Right cardiac atrium (tissue), 5 donors: ENCODE measurements around the gene GPC6. TPM values are rescaled to one million over a fixed set of nuclear protein-coding genes. Genes with fewer than 3 reads are reported as not detected.
"Not testable (repeated sequence)": the region's sequence is repeated elsewhere in the genome, so short reads cannot be mapped to it uniquely, and the experiment has no call there.

Source experiments
- ATAC-seq, 2 donors: fragments of 200-7000 bp; cut with Tn5 transposase; one replicate each; pipeline versions ENCODE4 v1.8.0 to v1.9.1; 2020; ENCODE audit warnings: moderate library complexity in 2 of 2, mild to moderate bottlenecking in 1 of 2
- DNase-seq, 3 donors: peaks; one replicate each; pipeline ENCODE4 v3.0.0-alpha.2; 2020
- H3K27ac ChIP-seq: one replicate; pipeline ENCODE4 v1.5.1; 2013; ENCODE audit warnings: mild to moderate bottlenecking, low read length, control low read depth, moderate library complexity
- H3K27me3 ChIP-seq: one replicate; pipeline ENCODE4 v1.6.1; 2013; ENCODE audit not compliant: control insufficient read depth, insufficient read depth
- H3K4me1 ChIP-seq: one replicate; pipeline ENCODE4 v1.6.1; 2013; ENCODE audit warnings: low read length; ENCODE audit not compliant: control insufficient read depth, insufficient read depth
- H3K4me3 ChIP-seq: one replicate; pipeline ENCODE4 v1.5.1; 2013; ENCODE audit warnings: low read length, control low read depth
- H3K9me3 ChIP-seq: one replicate; pipeline ENCODE4 v1.6.1; 2013; ENCODE audit warnings: low read length; ENCODE audit not compliant: control insufficient read depth
- WGBS: extraction: QIAGEN DNeasy Blood & Tissue Kit; methylation state at CpG from one replicate; pipeline ENCODE4 v1.1.7; 2013; 5-methylcytosine and 5-hydroxymethylcytosine counted together
- intact Hi-C, 4 donors: fragments of 100-400 bp; cut with DNase I; formaldehyde crosslinking; loops; one replicate each; pipeline versions ENCODE4 v1.11.0 to v1.14.0; 2022 to 2023
- polyA plus RNA-seq: library from polyadenylated mRNA; stranded (reverse); fragments of 200-250 nt; gene quantifications from one replicate; pipeline ENCODE4 v1.2.3, GENCODE V29; 2013
- total RNA-seq, 4 donors: library from RNA; stranded (reverse); fragmentation: NEBNext Ultra II Directional; extraction: Animal tissue kit (Norgen Biotek cat#: 25700); gene quantifications; one replicate each; pipeline ENCODE4 v1.2.1, GENCODE V29; 2021
- donor health status: healthy with polysubstance abuse.
- donor health status: DM: no; HTN: yes; CAD: no.
- donor health status: DM: no; HTN: no; CAD: no.
- donor health status: DM: no; HTN: yes; CAD: no; lungs with severe emphysema.
- donor health status: DM: yes; HTN: yes; CAD: no.

Gene GPC6
- total and polyA plus RNA-seq, 5 donors: 1.5 to 11.0 (median 5.3) TPM

DNA sequence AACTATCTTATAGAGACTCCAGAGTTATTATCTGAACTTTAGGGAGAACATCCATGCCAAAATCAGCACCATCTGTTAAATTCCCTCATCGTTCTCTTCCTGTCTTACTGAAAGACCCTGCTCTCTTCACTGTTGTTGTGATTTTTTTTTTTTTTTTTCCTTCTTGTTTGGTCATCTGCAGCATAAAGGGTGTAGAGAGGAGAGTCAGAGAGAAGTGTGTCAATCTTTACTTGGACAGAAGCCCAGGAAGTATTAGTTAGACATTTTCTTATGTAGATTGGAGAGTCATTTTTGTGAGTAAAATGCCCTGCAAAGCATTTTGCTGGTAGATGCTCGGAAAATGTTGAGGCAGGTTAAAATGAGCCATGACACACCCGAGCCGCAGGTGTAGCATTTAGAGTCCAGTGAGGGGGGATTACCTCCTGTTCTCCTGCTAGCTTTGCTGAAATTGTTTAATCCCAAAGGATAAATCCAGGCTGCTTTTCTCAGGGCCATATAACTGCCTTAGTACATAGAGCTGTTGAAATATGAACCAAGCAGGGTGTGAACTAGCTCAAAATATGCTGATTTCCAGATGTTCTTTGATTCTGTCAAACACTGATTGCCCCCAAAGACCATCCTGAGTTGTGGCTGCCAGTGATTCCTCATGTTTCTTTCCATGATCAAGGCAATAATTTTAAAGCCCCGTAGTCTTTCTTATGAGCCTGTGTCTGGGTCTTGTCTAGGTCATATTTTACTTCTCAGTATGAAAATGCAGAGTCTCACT lies 1109.3 kb downstream of the GPC6 start:
- Histone ChIP-seq H3K4me1 (no peaks in the 10 kb centered on the region), H3K27ac (no peak overlapping the region), H3K27me3 (no peaks in the 10 kb centered on the region), H3K9me3 (no peaks in the 10 kb centered on the region), H3K4me3 (no peak overlapping the region)
- intact Hi-C loops: loop anchor here in 1 of 4 donors (10.0 kb wide), 1 partner anchor 111 kb away; no protein-coding TSS in a partner anchor
- ATAC-seq (no peak), DNase-seq (no peak)
- 65% methylated on average over 5 of the region's 5 CpGs for WGBS

DNA sequence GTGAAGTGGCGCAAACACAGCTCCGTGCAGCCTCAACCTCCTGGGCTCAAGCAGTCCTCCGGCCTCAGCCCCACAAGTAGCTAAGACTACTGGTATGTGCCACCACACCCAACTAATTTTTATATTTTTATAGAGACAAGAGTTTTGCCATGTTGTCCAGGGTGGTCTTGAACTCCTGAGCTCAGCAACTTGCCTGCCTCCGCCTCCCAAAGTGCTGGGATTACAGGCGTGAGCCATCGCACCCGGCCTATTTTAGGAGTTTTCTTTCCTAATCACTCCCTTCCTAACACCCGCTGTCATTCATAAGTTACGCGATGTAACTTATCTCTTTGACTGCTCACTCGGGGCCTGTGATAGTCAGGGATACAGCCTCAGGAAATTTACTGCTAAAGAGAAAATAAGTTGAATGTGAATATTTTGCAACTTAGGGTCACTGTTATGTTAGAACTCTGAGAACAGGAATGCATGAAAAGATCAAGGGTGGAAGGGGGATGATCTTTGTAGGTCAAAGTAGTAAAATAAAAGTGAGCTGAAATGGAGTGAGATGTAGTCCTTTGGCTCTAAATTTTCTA lies 1112.6 kb downstream of the GPC6 start:
- H3K4me1 ChIP-seq: no peaks in the 10 kb centered on the region
- ATAC-seq (peak in 1 of 2 donors; percentile 22), DNase-seq (no peak)
- H3K27ac ChIP-seq: no peak overlapping the region
- H3K4me3 ChIP-seq: no peak overlapping the region
- H3K9me3 ChIP-seq: no peaks in the 10 kb centered on the region
- 61% methylated on average over 11 of the region's 11 CpGs for WGBS
- intact Hi-C loops: loop anchor here in 1 of 4 donors (10.0 kb wide), 1 partner anchor 114 kb away; no protein-coding TSS in a partner anchor
- no peaks in the 10 kb centered on the region for H3K27me3 ChIP-seq

DNA sequence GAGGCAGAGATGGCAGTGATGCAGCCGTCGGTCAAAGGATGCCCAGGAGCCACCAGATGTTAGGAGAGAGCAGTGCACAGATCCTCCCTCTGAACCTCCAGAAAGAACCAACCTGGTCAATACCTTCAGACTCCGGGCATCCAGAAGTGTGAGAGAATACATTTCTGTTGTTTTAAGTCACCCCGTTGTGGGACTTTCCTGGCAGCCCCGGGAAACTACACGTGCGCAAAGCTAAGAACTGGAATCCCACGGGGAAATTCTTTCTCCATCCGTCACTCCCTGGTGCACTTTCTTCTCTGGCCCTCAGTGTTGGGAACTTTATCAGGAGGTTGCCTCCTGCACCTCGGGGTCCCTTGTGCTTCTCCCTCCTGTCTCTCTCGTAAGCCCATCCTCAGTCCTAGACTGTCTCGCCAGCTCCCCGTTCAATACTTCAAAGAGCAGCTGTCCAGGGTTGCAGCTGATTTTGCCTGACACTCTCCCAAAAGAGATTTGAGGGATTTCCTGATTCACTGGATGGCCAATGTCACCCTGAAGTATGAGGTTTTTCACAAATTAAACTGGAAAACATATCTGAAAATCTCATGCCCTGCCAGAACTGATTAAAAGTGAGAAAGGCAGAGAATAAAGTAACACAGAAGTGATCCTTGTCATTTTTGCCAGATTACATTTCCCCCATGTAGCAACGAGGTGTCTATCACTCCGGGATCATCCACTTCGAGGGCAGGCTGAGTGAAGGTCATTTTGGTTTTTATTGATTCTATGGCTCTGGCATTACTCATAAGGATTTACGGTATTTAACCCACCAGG lies 1116.0 kb downstream of the GPC6 start:
- no peak overlapping the region for H3K4me3 ChIP-seq
- DNase-seq (no peak), ATAC-seq (peak; percentile 15 to 28)
- 54% methylated on average over 17 of the region's 17 CpGs for WGBS
- H3K4me1 ChIP-seq: peaks cover 3% of the 10 kb centered on the region
- intact Hi-C loops: no loop called here
- H3K27me3 ChIP-seq: no peaks in the 10 kb centered on the region
- no peaks in the 10 kb centered on the region for H3K9me3 ChIP-seq
- no peak overlapping the region for H3K27ac ChIP-seq

DNA sequence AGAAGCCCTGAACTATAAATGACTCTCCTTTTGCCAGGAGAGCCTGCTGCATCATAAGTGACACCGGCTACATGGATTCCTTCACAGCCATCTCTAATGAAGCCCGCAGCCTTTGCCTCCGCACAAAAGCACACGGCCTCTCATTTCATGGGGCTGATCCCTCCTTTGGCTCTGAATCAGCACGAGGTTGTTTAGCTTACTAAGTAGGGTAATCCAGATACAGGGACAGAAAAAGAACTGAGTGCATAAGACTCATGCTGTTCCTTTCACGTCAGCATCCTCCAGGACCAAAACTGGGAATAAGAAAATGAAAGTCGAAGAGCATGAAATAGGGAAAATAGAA lies 1116.6 kb downstream of the GPC6 start:
- no peaks in the 10 kb centered on the region for H3K9me3 ChIP-seq
- no peaks in the 10 kb centered on the region for H3K27me3 ChIP-seq
- WGBS: 44% methylated on average over 7 of the region's 7 CpGs
- ATAC-seq (peak; percentile 43 to 67), DNase-seq (no peak)
- intact Hi-C loops: no loop called here
- H3K4me1 ChIP-seq: peaks cover 3% of the 10 kb centered on the region
- H3K27ac ChIP-seq: no peak overlapping the region
- H3K4me3 ChIP-seq: no peak overlapping the region

DNA sequence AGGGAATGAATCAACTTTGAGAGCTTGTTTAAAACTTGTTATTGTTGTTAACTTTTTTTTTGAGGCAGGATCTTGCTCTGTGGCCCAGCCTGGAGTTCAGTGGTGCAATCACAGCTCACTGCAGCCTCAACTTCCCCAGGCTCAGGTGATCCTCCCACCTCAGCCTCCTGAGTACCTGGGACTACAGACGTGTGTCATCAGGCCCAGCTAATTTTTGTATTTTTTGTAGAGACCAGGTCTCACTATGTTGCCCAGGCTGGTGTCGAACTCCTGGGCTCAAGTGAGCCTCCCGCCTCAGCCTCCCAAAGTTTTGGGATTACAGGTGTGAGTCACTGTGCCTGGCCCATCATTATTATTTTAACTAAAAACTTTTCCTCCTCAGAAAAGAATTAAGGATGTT lies 1117.1 kb downstream of the GPC6 start:
- H3K4me1 ChIP-seq, H3K9me3 ChIP-seq, ATAC-seq, intact Hi-C loops, H3K4me3 ChIP-seq, H3K27me3 ChIP-seq, DNase-seq, H3K27ac ChIP-seq: not testable (repeated sequence)
- 93% methylated on average over 3 of the region's 3 CpGs for WGBS

DNA sequence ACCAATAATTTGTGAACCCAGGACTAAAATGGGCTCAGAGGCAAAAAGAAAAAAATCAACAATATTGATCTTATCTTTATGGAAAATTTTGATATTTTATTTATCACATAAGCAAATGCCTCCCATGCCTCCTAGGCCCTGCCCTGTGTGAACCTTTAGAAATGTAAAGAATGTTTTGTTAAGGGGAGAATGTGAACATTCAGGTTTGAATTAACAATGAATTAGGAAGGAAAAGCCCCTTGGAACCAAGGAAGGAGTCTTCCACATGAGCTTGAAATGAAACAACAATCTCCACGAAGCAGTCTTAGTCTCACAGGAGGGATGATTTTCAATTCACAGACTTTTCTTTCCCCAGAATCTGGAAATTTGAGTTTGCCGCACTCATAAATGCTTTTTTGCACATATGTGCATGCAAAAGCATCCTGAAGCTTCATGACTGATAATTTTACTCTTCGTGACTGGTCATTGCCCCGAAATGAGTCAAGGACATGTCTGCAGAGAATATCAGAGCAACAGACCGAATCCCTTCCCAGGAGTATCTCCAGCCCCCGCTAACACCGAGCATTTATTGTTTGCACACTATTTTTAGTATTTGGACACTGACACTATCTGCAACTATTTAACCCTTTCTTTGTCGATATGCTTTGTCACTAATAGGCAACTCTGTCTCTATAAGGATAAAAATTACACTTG lies 1117.7 kb downstream of the GPC6 start:
- no peaks in the 10 kb centered on the region for H3K9me3 ChIP-seq
- peak in 1 of 2 donors; percentile 28 for ATAC-seq
- no peaks in the 10 kb centered on the region for H3K27me3 ChIP-seq
- no peak for DNase-seq
- H3K4me3 ChIP-seq: no peak overlapping the region
- peak overlapping the region; percentile 10 for H3K27ac ChIP-seq
- intact Hi-C loops: no loop called here
- H3K4me1 ChIP-seq: peaks cover 3% of the 10 kb centered on the region
- 18% methylated on average over 8 of the region's 8 CpGs for WGBS

DNA sequence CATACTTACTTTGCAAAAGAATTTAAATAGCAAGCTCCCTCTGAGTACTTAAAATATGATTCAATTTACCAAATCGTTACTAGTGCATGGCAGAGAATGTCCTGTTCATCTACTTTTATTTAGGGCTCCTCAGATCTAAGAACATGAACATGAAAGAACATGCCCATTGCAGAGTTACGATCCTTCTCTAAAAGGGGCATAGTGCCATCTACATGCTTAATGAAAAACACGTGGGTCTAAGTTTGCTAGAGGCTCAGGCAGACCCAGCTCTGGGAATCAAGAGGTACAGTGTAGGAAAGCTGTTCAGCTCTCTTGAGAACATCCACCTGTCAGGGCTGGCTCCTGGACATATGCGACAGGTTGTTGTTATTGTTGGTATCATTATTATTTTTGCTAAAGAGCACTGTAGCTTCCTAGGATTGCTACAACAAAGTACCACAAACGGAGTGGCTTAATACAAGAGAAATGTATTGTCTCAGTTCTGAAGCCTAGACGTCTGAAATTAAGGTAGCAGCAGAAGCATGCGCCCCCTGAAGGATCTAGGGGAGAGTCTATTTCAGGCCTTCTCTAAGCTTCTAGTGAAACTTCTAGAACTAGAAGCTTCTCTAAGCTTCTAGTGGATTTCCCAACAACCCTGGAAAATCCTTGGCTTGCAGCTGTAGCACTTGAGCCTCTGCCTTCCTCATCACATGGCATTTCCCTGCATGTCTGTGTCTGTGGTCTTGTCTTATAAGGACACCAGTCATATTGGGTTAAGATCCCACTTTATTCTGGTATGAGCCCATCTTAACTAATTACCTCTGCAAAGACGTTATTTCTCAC lies 1119.0 kb downstream of the GPC6 start:
- ATAC-seq: peak in 1 of 2 donors; percentile 51
- Histone ChIP-seq H3K9me3 (no peaks in the 10 kb centered on the region), H3K27ac (no peak overlapping the region), H3K4me3 (no peak overlapping the region), H3K4me1 (peaks cover 3% of the 10 kb centered on the region), H3K27me3 (no peaks in the 10 kb centered on the region)
- intact Hi-C loops: no loop called here
- WGBS: 54% methylated on average over 8 of the region's 8 CpGs
- no peak for DNase-seq

DNA sequence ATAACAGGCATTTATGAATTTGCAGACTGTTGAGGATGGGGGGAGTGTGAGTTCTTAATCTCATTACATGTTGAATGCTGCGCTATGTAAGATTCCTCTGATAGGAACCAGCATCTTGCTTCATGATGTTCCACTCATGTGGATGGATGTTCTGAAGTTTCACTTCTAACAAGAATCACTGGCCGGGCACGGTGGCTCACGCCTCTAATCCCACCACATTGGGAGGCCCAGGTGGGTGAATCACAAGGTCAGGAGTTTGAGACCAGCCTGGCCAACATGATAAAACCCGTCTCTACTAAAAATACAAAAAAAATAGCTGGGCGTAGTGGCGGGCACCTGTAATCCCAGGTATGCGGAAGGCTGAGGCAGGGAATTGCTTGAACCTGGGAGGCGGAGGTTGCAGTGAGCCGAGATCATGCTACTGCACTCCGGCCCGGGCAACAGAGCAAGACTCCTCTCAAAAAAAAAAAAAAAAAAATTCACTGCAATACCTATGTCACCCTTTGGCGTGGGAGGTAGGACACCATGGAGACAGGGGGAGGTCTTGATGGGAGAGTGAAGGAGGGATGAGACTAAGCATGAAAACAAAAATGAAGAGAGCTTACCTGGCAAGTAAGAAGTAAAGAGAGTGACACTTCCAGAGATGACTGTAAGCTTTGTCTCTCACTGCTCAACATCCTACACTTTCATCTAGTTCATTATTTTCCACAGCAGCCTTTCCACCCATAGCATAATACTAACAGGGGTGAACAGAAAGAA lies 1119.8 kb downstream of the GPC6 start:
- intact Hi-C loops: no loop called here
- no peaks in the 10 kb centered on the region for H3K27me3 ChIP-seq
- no peak overlapping the region for H3K27ac ChIP-seq
- no peak for ATAC-seq
- peaks cover 3% of the 10 kb centered on the region for H3K4me1 ChIP-seq
- DNase-seq: no peak
- no peaks in the 10 kb centered on the region for H3K9me3 ChIP-seq
- no peak overlapping the region for H3K4me3 ChIP-seq
- 96% methylated on average over 13 of the region's 13 CpGs for WGBS

DNA sequence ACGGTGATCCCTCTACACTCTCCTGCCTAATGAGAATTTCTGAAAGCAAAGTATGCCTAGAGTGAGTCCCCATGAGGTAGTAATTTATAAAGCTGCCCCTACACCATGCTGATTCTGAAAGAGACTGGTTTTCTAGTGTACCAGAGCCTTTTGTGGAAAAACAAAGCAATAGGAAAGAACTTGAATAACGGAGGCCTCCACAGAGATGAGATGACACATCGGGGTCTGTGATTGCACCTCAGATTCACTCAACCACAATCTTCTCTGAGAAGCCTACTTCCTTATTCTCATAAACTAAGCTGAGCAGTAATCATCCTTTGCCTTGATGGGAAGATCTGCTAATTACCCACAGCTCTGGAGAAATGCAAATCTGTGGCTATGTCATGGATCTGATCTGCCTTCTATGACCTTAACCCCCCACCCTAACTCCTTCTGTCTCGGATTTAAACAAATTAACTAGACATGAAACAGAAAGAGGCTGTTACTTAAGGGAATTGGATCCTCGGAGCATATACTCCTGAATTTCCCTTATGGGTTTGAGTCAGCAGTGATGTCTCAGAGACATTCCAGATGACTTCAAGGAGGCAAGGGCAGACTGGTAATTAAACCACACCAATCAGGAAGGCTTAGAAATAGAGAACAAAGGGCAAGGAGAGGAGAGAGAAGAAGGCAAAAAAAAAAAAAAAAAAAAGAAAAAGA lies 1124.8 kb downstream of the GPC6 start:
- intact Hi-C loops: no loop called here
- 80% methylated on average over 5 of the region's 5 CpGs for WGBS
- no peak for DNase-seq
- Histone ChIP-seq H3K27ac (no peak overlapping the region), H3K4me1 (no peaks in the 10 kb centered on the region), H3K4me3 (no peak overlapping the region), H3K27me3 (no peaks in the 10 kb centered on the region), H3K9me3 (no peaks in the 10 kb centered on the region)
- no peak for ATAC-seq
